Measurements from ENCODE around the gene PBX1. TPM values are rescaled to one million over a fixed set of nuclear protein-coding genes. Genes with fewer than 3 reads are reported as not detected.

Gene PBX1
- total and polyA plus RNA-seq, 8 donors, result 17.3 to 113 (median 91.9) TPM

GRCh38 chr1:164792410-164793004 lies 233.5 kb downstream of the PBX1 start:
- Histone ChIP-seq H3K27me3 (no peaks in the 10 kb centered on the region), H3K4me1 (peaks cover 17 to 33% (median 29%) of the 10 kb centered on the region in 3 donors), H3K36me3 (peaks cover 0 to 9% (median 0%) of the 10 kb centered on the region in 3 donors), H3K9me3 (no peaks in the 10 kb centered on the region), H3K4me3 (no peak overlapping the region), H3K27ac (no peak overlapping the region)
- FAIRE-seq, result no peak
- no peak for DNase-seq
- WGBS, 2 donors, result 94 to 96% methylated on average over 21 of the region's 21 CpGs
- intact Hi-C loops (cut with DNase I), result no loop called here
- TF ChIP-seq, protein P1, sequence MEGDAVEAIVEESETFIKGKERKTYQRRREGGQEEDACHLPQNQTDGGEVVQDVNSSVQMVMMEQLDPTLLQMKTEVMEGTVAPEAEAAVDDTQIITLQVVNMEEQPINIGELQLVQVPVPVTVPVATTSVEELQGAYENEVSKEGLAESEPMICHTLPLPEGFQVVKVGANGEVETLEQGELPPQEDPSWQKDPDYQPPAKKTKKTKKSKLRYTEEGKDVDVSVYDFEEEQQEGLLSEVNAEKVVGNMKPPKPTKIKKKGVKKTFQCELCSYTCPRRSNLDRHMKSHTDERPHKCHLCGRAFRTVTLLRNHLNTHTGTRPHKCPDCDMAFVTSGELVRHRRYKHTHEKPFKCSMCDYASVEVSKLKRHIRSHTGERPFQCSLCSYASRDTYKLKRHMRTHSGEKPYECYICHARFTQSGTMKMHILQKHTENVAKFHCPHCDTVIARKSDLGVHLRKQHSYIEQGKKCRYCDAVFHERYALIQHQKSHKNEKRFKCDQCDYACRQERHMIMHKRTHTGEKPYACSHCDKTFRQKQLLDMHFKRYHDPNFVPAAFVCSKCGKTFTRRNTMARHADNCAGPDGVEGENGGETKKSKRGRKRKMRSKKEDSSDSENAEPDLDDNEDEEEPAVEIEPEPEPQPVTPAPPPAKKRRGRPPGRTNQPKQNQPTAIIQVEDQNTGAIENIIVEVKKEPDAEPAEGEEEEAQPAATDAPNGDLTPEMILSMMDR (IDR thresholded peaks at IDR 0.05), result no peak
- no peak for ATAC-seq

DNA sequence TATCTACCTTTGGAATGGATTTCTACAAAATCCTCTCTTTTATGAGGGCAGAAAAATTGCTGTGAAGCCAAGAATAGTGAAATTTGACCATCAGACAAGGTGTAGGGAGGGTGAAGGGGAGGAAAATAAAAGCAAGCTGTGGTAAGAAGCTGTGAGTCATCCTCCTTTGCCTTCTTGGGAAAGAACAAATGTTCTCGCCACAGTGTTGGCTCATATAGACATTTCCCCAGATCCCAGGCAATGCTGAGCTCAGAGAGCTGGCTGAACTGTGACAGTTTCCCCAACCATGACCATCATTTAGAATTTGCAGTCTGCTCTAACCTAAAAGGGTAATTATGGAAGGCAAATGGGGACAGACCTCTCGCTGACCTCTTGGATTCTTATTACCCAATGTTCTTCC lies 235.4 kb downstream of the PBX1 start:
- TF ChIP-seq, protein P1 (IDR thresholded peaks at IDR 0.05), result no peak
- Histone ChIP-seq H3K4me3 (no peak overlapping the region), H3K27ac (peak overlapping the region in 3 of 4 donors; percentile 15 to 55 (median 38)), H3K9me3 (no peaks in the 10 kb centered on the region), H3K36me3 (peaks cover 0 to 9% (median 0%) of the 10 kb centered on the region in 3 donors), H3K27me3 (no peaks in the 10 kb centered on the region), H3K4me1 (peaks cover 13 to 27% (median 24%) of the 10 kb centered on the region in 3 donors)
- FAIRE-seq (no peak), ATAC-seq (peak; percentile 93 to 96 (median 95)), DNase-seq (peak in 3 of 6 donors; percentile 52 to 65 (median 59))
- intact Hi-C loops (cut with DNase I), result no loop called here
- WGBS, 2 donors, result 71 to 75% methylated on average over 2 of the region's 2 CpGs

DNA sequence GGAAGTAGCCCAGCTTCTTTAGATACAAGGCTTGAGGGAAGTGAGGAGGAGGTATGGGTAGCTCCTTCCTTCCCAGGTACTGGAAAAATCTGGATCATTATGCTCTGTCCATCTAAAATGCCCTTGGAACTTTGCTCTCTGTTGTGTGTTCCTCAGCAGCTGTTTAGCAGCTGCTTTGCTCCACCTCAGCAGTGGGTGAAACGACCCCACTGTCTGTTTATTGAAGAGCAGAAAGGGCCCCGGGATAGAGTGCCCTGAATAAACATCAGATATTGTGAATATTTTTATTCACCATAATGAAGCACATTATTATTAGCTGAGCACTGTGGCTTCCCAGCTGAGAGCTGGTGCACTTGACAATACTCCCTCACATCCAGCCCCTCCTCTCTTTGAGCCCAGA lies 237.9 kb downstream of the PBX1 start:
- intact Hi-C loops (cut with DNase I), result no loop called here
- no peaks in the 10 kb centered on the region for H3K9me3 ChIP-seq

DNA sequence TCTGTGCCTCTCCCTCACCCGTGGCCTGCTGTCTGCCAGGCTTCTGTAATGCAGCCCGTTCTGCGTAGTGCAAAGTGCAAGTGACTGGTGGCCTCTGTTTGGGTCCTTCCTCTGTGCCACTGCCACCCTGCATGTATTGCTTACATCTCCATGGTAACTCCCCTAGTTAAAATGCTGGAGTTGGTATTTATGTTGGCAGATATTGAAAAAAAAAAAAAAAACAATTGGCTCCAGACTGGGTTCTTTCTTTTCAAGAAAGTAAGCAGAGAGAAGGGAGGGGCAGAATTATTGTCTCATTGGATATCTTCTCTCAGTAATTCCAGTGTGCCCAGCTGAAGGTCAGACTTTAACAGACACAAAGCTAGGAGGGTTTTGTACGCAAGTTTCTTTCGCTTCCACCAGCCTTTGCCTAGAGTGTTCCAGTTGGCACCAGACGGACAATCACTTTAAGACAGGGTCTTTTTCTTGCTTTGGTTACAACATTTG lies 242.3 kb downstream of the PBX1 start:
- Histone ChIP-seq H3K4me1 (peaks cover 20 to 31% (median 21%) of the 10 kb centered on the region in 3 donors), H3K9me3 (no peaks in the 10 kb centered on the region), H3K36me3 (peaks cover 0 to 8% (median 0%) of the 10 kb centered on the region in 3 donors), H3K4me3 (no peak overlapping the region), H3K27me3 (no peaks in the 10 kb centered on the region), H3K27ac (no peak overlapping the region)
- DNase-seq (peak in 1 of 6 donors; percentile 48), FAIRE-seq (no peak), ATAC-seq (peak; percentile 24 to 77 (median 73))
- TF ChIP-seq, protein P1 (IDR thresholded peaks at IDR 0.05), result no peak
- 66 to 75% methylated on average over 6 of the region's 6 CpGs for WGBS, 2 donors
- intact Hi-C loops (cut with DNase I), result no loop called here

More for the DNA sequence above, 237.9 kb downstream of the PBX1 start:
- no peak overlapping the region for H3K4me3 ChIP-seq
- TF ChIP-seq, protein P1 (IDR thresholded peaks at IDR 0.05), result no peak
- H3K27ac ChIP-seq, result peak overlapping the region in 1 of 4 donors; percentile 44
- no peaks in the 10 kb centered on the region for H3K27me3 ChIP-seq
- peak in 1 of 4 donors; percentile 59 for ATAC-seq
- peaks cover 13 to 33% (median 27%) of the 10 kb centered on the region in 3 donors for H3K4me1 ChIP-seq
- no peak for DNase-seq
- 25 to 35% methylated on average over 2 of the region's 2 CpGs for WGBS, 2 donors
- H3K36me3 ChIP-seq, result peaks cover 0 to 17% (median 0%) of the 10 kb centered on the region in 3 donors
- FAIRE-seq, result no peak
